Activated CD4-positive, alpha-beta memory T cell treated with anti-CD3 and anti-CD28 coated beads, Interleukin-2, amount 10 ng/mL, durations not matched to agents 7 days and 5 days (primary cell): Measurements from ENCODE around the gene FAM107B. TPM values are rescaled to one million over a fixed set of nuclear protein-coding genes. Genes with fewer than 3 reads are reported as not detected.
A peak's percentile ranks its signal among the peaks of the same experiment; 100 is the strongest.

ENCODE experiments used
- CTCF ChIA-PET: fragments of 350-600 bp; sonication (Branson Sonifier 250); formaldehyde crosslinking; loops from one replicate; lab custom pipeline; 2021; ENCODE audit warnings: antibody characterized with exemption, inconsistent platforms; lab: Charles Lee
- POLR2A ChIA-PET: fragments of 350-600 bp; sonication (Branson Sonifier 250); formaldehyde crosslinking; loops from one replicate; lab custom pipeline; 2021; ENCODE audit warnings: antibody characterized with exemption; lab: Charles Lee
- DNase-seq: peaks from one replicate; pipeline ENCODE4 v3.0.0-alpha.2; 2020
- H3K27ac Mint-ChIP-seq: one replicate; pipeline ENCODE4 v1.8.0; 2021; ENCODE audit warnings: mild to moderate bottlenecking, mixed read lengths
- H3K27me3 Mint-ChIP-seq: one replicate; pipeline ENCODE4 v1.8.0; 2021; ENCODE audit warnings: mixed read lengths
- H3K36me3 Mint-ChIP-seq: one replicate; pipeline ENCODE4 v1.8.0; 2021; ENCODE audit warnings: low read depth, mixed read lengths
- H3K4me1 Mint-ChIP-seq: one replicate; pipeline ENCODE4 v1.8.0; 2021; ENCODE audit warnings: mixed read lengths
- H3K4me3 Mint-ChIP-seq: one replicate; pipeline ENCODE4 v1.8.0; 2021; ENCODE audit warnings: mild to moderate bottlenecking, mixed read lengths
- H3K9me3 Mint-ChIP-seq: one replicate; pipeline ENCODE4 v1.8.0; 2021; ENCODE audit warnings: mixed read lengths
- total RNA-seq, 2 experiments: library from RNA; stranded (reverse); gene quantifications; one replicate each; pipeline ENCODE4 v1.2.3, GENCODE V29; 2021

FAM107B gene
- total RNA-seq, 2 experiments from 2014 or later = 229 to 235 TPM

DNA sequence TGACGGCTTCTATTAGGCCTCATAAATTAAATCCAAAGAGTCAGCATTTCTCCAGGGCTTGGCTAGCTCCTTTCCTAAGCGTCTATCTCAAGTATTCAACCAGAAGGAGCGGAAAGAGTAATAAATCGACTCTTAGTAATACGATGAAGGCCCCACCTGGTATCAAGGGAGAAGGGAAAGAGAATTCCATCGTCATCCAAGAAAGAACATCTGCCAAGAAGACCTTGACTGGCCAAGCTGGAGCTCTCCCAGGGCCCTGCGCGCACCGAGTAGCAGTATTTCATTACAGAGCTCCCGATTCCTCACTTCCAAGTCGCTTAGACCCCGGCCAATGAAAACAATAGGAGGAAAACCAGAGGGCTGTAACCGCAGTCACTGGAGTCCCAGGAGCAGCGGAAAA, 266.0 kb downstream of the FAM107B start:
- DNase-seq = no peak
- Mint-ChIP-seq H3K27me3 (no peaks in the 10 kb centered on the region), H3K9me3 (no peaks in the 10 kb centered on the region), H3K27ac (no peak overlapping the region), H3K36me3 (peaks cover 54% of the 10 kb centered on the region), H3K4me3 (no peak overlapping the region), H3K4me1 (peaks cover 30% of the 10 kb centered on the region)
- ChIA-PET CTCF (interaction anchor here (0.5 to 2.0 kb wide), 5 partner anchors 10 to 54 kb away, joined by 3 to 7 read pairs (median 3); no protein-coding TSS in a partner anchor), POLR2A (interaction anchor here (0.5 to 2.1 kb wide), 5 partner anchors 12 to 353 kb away, joined by 3 to 7 read pairs (median 3); no protein-coding TSS in a partner anchor)

DNA sequence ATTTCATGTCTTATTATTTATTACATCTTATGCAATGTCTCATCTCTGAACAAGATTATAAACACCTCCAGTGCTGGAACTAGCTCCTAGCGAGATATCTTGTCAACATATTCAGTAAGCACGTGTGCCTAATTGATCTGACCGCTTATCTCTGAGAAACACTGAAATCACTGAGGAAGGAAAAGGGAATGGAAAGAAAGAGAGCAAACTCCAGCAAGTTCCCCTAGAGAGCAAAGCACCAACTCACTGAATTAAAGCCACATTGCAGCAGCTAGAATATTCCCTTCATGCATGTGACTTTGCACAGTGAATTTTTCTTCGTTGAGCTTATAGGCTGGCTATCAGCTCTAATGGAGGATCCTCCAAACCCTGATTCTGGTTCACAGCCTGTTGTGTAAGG, 266.9 kb downstream of the FAM107B start:
- H3K27me3 Mint-ChIP-seq = no peaks in the 10 kb centered on the region
- peaks cover 48% of the 10 kb centered on the region for H3K36me3 Mint-ChIP-seq
- H3K27ac Mint-ChIP-seq = peak overlapping the region; percentile 22
- no peak for DNase-seq
- H3K4me3 Mint-ChIP-seq = no peak overlapping the region
- CTCF ChIA-PET = interaction anchor here (0.6 to 2.0 kb wide), 4 partner anchors 9 to 597 kb away, joined by 3 to 7 read pairs (median 4); no protein-coding TSS in a partner anchor
- H3K9me3 Mint-ChIP-seq = no peaks in the 10 kb centered on the region
- H3K4me1 Mint-ChIP-seq = peaks cover 30% of the 10 kb centered on the region
- POLR2A ChIA-PET = interaction anchor here (1.3 to 2.1 kb wide), 3 partner anchors 13 to 43 kb away, joined by 3 to 7 read pairs (median 7); no protein-coding TSS in a partner anchor

DNA sequence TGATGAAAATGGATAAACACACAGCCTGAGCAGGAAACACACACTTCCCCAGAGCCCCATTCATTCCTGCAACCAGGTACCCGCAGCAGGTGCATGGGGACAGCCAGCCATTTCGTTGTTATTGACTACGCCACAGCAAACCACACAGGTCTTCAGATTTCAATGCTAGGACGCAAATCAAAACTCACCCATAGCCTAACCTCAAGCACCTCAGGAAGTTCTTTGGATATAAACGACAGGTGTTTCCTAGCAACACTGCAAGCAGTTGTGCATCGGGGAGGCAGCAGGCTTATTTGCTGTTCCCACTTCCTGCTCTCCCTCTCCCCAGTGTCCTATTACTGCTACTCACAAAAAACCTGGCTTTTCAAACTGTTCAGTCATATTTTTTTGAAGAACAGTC, 267.5 kb downstream of the FAM107B start:
- no peaks in the 10 kb centered on the region for H3K27me3 Mint-ChIP-seq
- no peak for DNase-seq
- POLR2A ChIA-PET = interaction anchor here (2.1 kb wide), 1 partner anchor 22 kb away, joined by 7 read pairs; no protein-coding TSS in a partner anchor
- peaks cover 42% of the 10 kb centered on the region for H3K36me3 Mint-ChIP-seq
- H3K27ac Mint-ChIP-seq = peak overlapping the region; percentile 19
- H3K4me1 Mint-ChIP-seq = peaks cover 30% of the 10 kb centered on the region
- H3K9me3 Mint-ChIP-seq = no peaks in the 10 kb centered on the region
- CTCF ChIA-PET = interaction anchor here (0.6 to 2.0 kb wide), 2 partner anchors 36 to 598 kb away, joined by 4 to 7 read pairs; no protein-coding TSS in a partner anchor
- no peak overlapping the region for H3K4me3 Mint-ChIP-seq

DNA sequence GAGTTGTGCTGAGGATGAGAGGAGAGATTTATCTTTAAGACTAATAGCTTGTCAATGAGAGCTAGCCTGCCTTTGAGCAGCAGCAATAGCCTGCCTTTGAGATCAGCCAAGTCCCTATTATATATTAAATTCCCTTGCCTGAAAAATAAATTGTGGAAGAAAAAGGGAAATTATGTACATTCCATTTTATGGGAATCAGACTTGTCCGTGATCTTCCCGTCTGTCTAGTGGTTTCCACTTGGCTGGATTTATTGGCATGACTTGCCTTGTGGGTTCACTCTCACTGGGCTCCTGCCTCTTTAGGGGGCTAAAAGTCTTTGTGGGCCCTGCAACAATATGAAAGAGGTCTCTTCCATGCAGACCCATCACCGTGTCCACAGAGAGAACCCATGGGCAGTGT, 272.3 kb downstream of the FAM107B start:
- CTCF ChIA-PET = interaction anchor here (0.6 to 2.1 kb wide), 2 partner anchors 321 to 322 kb away, joined by 6 read pairs; no protein-coding TSS in a partner anchor

DNA sequence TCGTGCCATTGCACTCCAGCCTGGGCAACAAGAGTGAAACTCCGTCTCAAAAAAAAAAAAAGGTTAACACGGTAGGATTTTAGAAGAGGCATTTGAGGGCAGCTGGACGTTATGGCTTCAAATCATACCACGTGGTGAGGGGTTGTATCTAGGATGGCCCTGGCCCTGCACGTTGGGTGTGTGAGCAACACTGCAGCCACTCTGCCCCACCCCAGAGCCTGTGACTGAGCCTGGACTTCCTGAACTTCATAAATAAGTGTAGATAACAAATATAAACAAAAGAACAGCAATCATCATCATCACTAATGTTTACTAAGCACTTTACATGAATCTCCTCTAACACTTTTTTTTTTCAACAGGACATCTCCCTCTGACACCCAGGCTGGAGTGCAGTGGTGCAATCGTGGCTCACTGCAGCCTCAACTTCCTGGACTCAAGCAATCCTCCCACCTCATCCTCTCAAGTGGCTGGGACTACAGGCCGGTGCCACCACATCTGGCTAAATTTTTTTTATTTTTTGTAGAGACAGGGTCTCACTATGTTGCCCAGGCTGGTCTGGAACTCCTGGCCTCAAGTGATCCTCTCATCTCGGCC, 274.4 kb downstream of the FAM107B start:
- peaks cover 14% of the 10 kb centered on the region for H3K4me1 Mint-ChIP-seq
- ChIA-PET CTCF (interaction anchor here (1.3 to 3.8 kb wide), 2 partner anchors 323 to 405 kb away, joined by 3 to 19 read pairs; no protein-coding TSS in a partner anchor), POLR2A (no interaction called here)
- no peak overlapping the region for H3K4me3 Mint-ChIP-seq
- DNase-seq = no peak
- peaks cover 3% of the 10 kb centered on the region for H3K27me3 Mint-ChIP-seq
- H3K9me3 Mint-ChIP-seq = no peaks in the 10 kb centered on the region
- no peaks in the 10 kb centered on the region for H3K36me3 Mint-ChIP-seq
- no peak overlapping the region for H3K27ac Mint-ChIP-seq

More for the DNA sequence above, 272.3 kb downstream of the FAM107B start:
- peaks cover under 1% of the 10 kb centered on the region for H3K27me3 Mint-ChIP-seq
- no peak for DNase-seq
- peaks cover 25% of the 10 kb centered on the region for H3K4me1 Mint-ChIP-seq
- H3K9me3 Mint-ChIP-seq = no peaks in the 10 kb centered on the region
- POLR2A ChIA-PET = no interaction called here
- H3K4me3 Mint-ChIP-seq = no peak overlapping the region
- H3K27ac Mint-ChIP-seq = no peak overlapping the region
- H3K36me3 Mint-ChIP-seq = peaks cover 13% of the 10 kb centered on the region

DNA sequence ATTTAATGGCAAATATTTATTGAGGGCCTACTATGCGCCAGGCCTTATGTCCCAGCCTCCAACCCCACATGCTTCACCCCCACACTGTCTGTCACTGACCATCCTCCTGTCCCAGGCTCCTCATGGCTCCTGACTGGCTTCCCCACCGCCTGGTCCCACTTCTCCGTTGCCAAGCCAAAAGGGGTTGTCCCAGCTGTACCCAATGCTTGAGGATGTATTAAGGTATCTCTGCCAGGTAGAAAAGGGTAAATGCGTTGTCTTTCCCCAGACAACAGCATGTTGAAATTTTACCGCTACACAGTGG, 275.1 kb downstream of the FAM107B start:
- POLR2A ChIA-PET = interaction anchor here (0.5 kb wide), 1 partner anchor 19 kb away, joined by 3 read pairs; no protein-coding TSS in a partner anchor
- H3K9me3 Mint-ChIP-seq = no peaks in the 10 kb centered on the region

DNA sequence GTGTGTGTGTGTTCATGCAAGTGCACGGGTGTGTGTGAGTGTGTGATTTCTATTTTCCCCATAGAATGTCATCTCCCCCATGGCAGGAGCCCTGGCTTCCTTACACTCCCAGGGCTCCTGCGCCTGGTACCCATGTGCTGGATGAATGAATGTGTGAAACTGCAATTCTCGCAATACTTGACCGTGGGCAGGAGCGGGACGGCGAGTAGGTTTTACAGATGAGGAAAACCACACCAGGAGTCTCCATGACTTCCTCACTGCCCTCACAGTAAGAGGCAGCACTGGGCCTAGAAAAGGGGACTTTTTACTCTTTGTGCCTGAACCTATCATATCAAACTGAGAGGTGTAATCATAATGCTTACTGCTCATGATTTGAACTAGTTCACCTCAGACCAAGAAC, 276.4 kb downstream of the FAM107B start:
- CTCF ChIA-PET = interaction anchor here (0.7 to 3.8 kb wide), 7 partner anchors 8 to 419 kb away, joined by 3 to 19 read pairs (median 3); partner anchors contain the start of genes CDNF, HSPA14 and MSANTD7
- Mint-ChIP-seq H3K27ac (no peak overlapping the region), H3K9me3 (no peaks in the 10 kb centered on the region), H3K27me3 (peaks cover 3% of the 10 kb centered on the region), H3K4me1 (peaks cover 14% of the 10 kb centered on the region), H3K36me3 (no peaks in the 10 kb centered on the region), H3K4me3 (no peak overlapping the region)
- no peak for DNase-seq
- POLR2A ChIA-PET = no interaction called here

More for the DNA sequence above, 275.1 kb downstream of the FAM107B start:
- peaks cover 14% of the 10 kb centered on the region for H3K4me1 Mint-ChIP-seq
- CTCF ChIA-PET = interaction anchor here (1.3 to 3.8 kb wide), 6 partner anchors 9 to 418 kb away, joined by 3 to 19 read pairs (median 3); partner anchors contain the start of genes CDNF, HSPA14 and MSANTD7
- H3K36me3 Mint-ChIP-seq = no peaks in the 10 kb centered on the region
- H3K27me3 Mint-ChIP-seq = peaks cover 3% of the 10 kb centered on the region
- DNase-seq = no peak
- H3K4me3 Mint-ChIP-seq = no peak overlapping the region
- H3K27ac Mint-ChIP-seq = no peak overlapping the region

DNA sequence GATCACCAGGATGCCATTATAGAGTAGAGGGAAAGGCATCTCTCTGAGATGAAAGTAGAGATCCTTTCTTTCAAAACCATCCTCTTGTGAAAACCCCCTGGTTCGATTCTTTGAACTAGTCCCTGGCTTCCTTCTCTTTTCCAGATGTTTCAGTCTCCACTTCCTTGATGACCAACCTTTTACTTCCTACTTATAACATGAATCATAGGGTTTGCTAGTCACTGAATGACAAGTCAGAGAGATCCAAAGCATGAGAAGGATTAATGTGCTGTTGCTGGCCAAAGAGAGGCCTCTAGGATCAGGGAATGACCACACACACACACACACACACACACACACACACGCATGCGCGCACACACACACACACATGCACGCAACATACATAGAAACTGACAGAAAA, 282.9 kb downstream of the FAM107B start:
- Mint-ChIP-seq H3K36me3 (no peaks in the 10 kb centered on the region), H3K4me3 (no peak overlapping the region), H3K9me3 (no peaks in the 10 kb centered on the region), H3K4me1 (peaks cover 2% of the 10 kb centered on the region), H3K27me3 (peaks cover 12% of the 10 kb centered on the region), H3K27ac (no peak overlapping the region)
- DNase-seq = no peak
- POLR2A ChIA-PET = interaction anchor here (0.7 kb wide), 1 partner anchor 347 kb away, joined by 3 read pairs; the partner anchor contains the start of genes HSPA14 and MSANTD7
- CTCF ChIA-PET = no interaction called here

DNA sequence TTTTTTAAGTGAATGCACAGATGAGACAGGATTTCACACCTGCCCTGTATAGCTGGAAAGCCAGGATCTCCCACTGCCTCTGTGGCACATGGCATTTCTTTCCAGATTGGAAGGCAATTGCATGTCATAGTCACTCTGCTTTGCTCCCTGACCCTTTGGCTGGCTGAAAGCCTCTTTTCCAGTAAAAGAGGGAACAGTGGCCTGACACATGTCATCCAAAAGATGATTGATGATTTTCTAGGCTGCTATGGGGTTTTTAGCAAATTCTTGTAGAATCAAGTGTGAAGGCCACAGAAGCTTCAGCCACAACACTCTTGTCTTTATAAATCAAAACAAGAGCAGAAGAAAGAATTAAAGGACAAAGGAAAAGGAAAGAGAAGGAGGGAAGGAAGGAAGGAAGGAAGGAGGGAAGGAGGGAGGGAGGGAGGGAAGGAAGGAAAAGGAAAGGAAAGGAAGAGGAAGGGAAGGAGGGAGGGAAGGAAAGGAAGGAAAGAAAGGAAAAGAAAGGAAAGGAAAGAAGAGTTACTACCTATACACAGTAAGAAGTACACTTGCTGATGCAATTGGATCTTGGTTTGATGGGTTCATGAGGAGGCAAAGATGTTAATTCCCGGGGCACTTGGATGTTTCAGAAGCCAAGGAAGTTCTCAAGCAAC, 285.0 kb downstream of the FAM107B start:
- POLR2A ChIA-PET = no interaction called here
- no peaks in the 10 kb centered on the region for H3K9me3 Mint-ChIP-seq
- no peak overlapping the region for H3K4me3 Mint-ChIP-seq
- CTCF ChIA-PET = no interaction called here
- H3K36me3 Mint-ChIP-seq = no peaks in the 10 kb centered on the region
- H3K27me3 Mint-ChIP-seq = peaks cover 23% of the 10 kb centered on the region
- peaks cover 2% of the 10 kb centered on the region for H3K4me1 Mint-ChIP-seq
- DNase-seq = no peak
- H3K27ac Mint-ChIP-seq = no peak overlapping the region

DNA sequence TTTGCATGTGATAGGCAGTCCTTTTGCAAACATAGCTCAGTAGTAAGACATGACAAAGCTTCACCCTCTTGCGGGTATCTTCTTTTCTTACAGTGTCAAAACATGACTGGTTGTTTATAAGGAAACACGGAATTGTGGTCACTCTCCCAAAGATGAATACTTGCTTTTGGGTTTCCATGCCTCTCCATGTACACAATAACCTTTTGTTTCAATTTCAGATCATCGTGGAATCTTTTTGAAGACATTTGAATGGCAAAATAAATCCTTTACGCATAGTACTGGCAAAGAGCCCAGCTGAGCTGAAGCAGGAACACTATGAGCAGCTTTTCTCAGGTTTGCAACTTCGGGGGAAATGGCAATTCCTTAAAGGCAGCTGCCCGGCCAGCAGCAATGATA, 287.2 kb downstream of the FAM107B start:
- Mint-ChIP-seq H3K36me3 (no peaks in the 10 kb centered on the region), H3K4me3 (no peak overlapping the region), H3K4me1 (peaks cover 2% of the 10 kb centered on the region), H3K27me3 (peaks cover 32% of the 10 kb centered on the region), H3K27ac (no peak overlapping the region), H3K9me3 (no peaks in the 10 kb centered on the region)
- DNase-seq = no peak
- CTCF ChIA-PET = interaction anchor here (0.6 to 1.4 kb wide), 2 partner anchors 55 to 603 kb away, joined by 3 read pairs; no protein-coding TSS in a partner anchor
- POLR2A ChIA-PET = no interaction called here

DNA sequence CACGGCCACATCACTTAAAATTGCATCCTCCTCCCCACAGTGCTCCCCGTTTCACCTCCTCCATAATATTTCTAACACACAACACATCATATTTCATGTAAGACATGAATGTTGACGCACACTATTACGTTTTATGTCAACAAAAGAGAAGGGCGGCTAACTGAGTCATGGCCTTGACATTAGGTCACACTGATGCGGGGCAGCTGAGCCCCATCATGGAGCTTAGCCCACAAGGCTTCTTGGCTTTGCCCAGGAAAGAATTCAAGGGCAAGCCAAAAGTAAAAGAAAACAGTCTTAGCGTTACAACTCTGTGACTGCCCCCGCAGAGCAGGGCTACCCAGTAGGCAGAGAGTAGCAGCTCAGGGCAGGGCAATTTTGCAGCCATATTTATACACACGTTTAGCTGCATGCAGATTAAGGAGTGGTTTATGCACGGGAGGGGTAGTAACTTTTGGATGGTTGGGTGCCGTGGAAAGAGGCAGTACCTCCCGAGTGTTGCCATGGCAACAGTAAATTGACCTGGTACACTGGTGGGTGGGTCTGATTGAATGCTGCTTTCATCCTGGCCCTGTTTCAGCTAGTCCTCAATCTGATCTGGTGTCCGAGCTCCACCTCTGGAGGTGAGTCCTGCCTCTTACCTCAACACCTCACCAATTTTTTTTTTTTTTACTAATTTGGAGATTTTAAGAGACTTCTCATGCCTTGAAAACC, 287.8 kb downstream of the FAM107B start:
- no peak overlapping the region for H3K27ac Mint-ChIP-seq
- ChIA-PET POLR2A (no interaction called here), CTCF (interaction anchor here (0.6 to 1.4 kb wide), 2 partner anchors 56 to 603 kb away, joined by 3 read pairs; no protein-coding TSS in a partner anchor)
- no peak overlapping the region for H3K4me3 Mint-ChIP-seq
- H3K36me3 Mint-ChIP-seq = no peaks in the 10 kb centered on the region
- H3K9me3 Mint-ChIP-seq = no peaks in the 10 kb centered on the region
- peaks cover 2% of the 10 kb centered on the region for H3K4me1 Mint-ChIP-seq
- no peak for DNase-seq
- H3K27me3 Mint-ChIP-seq = peaks cover 32% of the 10 kb centered on the region

DNA sequence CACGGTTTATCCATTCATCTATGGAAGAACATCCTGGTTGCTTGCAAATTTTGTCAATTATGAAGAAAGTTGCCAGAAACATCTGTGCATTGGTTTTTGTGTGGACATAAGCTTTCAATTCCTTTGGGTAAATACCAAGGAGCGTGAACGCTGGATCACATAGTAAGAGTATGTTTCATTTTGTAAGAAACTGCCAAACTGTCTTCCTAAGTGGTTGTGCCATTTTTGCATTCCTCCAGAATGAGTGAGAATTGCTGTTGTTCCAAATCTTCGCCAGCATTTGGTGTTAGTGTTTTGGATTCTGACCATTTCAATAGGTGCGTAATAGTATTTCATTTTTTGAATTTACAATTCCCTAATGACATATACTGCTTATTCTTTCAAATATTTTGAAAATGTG, 288.7 kb downstream of the FAM107B start:
- H3K27ac Mint-ChIP-seq = no peak overlapping the region
- no peaks in the 10 kb centered on the region for H3K36me3 Mint-ChIP-seq
- POLR2A ChIA-PET = no interaction called here
- CTCF ChIA-PET = no interaction called here
- peaks cover 35% of the 10 kb centered on the region for H3K27me3 Mint-ChIP-seq
- H3K4me1 Mint-ChIP-seq = no peaks in the 10 kb centered on the region
- DNase-seq = no peak
- no peak overlapping the region for H3K4me3 Mint-ChIP-seq
- H3K9me3 Mint-ChIP-seq = no peaks in the 10 kb centered on the region
